Esophagus squamous epithelium (tissue), 5 donors: ENCODE data around the gene PRKG1. TPM values are rescaled to one million over a fixed set of nuclear protein-coding genes. Genes with fewer than 3 reads are reported as not detected.

ENCODE experiments used
- DNase-seq: peaks from one replicate; lab custom pipeline; 2025; lab: John Stamatoyannopoulos, UW
- H3K27ac ChIP-seq, 4 donors: fragments of 200-600 bp; sonication (generic); one replicate each; pipeline ENCODE4 v1.5.1; 2016 to 2019; ENCODE audit warnings: mild to moderate bottlenecking in 1 of 4
- H3K27me3 ChIP-seq, 4 donors: fragments of 200-600 bp; sonication (generic); 1 replicate in 3 of 4; 2 replicates in 1 of 4; pipeline versions ENCODE4 v1.5.1 to v1.6.0; 2017 to 2021; ENCODE audit warnings: antibody characterized with exemption in 1 of 4
- H3K36me3 ChIP-seq, 3 donors: fragments of 200-600 bp; sonication (generic); one replicate each; pipeline ENCODE4 v1.5.1; 2016 to 2019
- H3K4me1 ChIP-seq, 3 donors: fragments of 200-600 bp; sonication (generic); one replicate each; pipeline ENCODE4 v1.5.1; 2017 to 2019
- H3K4me3 ChIP-seq, 4 donors: fragments of 200-600 bp; sonication (generic); 1 replicate in 3 of 4; 2 replicates in 1 of 4; pipeline ENCODE4 v1.5.1; 2016 to 2019; ENCODE audit warnings: mild to moderate bottlenecking in 2 of 4, moderate library complexity in 1 of 4
- H3K9me3 ChIP-seq, 3 donors: fragments of 200-600 bp; sonication (generic); one replicate each; pipeline ENCODE4 v1.5.1; 2016 to 2019
- CTCF ChIP-seq, 6 experiments: fragments of 450-650 bp in 4 of 6; fragments of 200-600 bp in 2 of 6; sonication (generic) in 2 of 6; IDR thresholded peaks; one replicate each; pipeline ENCODE4 v1.5.1; 2016 to 2019; ENCODE audit warnings: antibody characterized with exemption in 6 of 6, mild to moderate bottlenecking in 4 of 6, moderate library complexity in 4 of 6
- POLR2A ChIP-seq, 4 donors: fragments of 450-650 bp; IDR thresholded peaks; one replicate each; pipeline ENCODE4 v1.6.1; 2017; ENCODE audit warnings: antibody characterized with exemption in 4 of 4, mild to moderate bottlenecking in 4 of 4, moderate library complexity in 3 of 4
- WGBS, 2 donors: methylation state at CpG; one replicate each; pipeline ENCODE4 v1.1.5; 2018; 5-methylcytosine and 5-hydroxymethylcytosine counted together
- intact Hi-C: fragments of 100-400 bp; cut with DNase I; formaldehyde crosslinking; loops from one replicate; pipeline ENCODE4 v1.15.0; 2022
- total RNA-seq, 4 donors: library from RNA; depleted of rRNA; stranded (reverse); fragments of >200 nt; gene quantifications; one replicate each; pipeline ENCODE4 v1.1.0, GENCODE V29; 2016
- donor health status: DM: yes; HTN: yes; CAD: no.

PRKG1 gene
- total RNA-seq, 4 donors from 2014 or later = 2.0 to 10.9 (median 3.8) TPM

- Histone ChIP-seq H3K9me3 (no peaks in the 10 kb centered on the region), H3K27ac (no peak overlapping the region), H3K36me3 (no peaks in the 10 kb centered on the region), H3K4me3 (no peak overlapping the region), H3K27me3 (no peaks in the 10 kb centered on the region), H3K4me1 (peaks cover 0 to 7% (median 0%) of the 10 kb centered on the region in 3 donors)
- no peak for DNase-seq
- no peak for TF ChIP-seq CTCF (IDR thresholded peaks at IDR 0.05)
- no peak for TF ChIP-seq POLR2A (IDR thresholded peaks at IDR 0.05)
- intact Hi-C loops = no loop called here
- whole genome bisulfite sequencing, 2 donors = 42 to 65% methylated on average over 1 of the region's 1 CpG
Observed at GRCh38 chr10:51403521-51403920, 329.2 kb downstream of the PRKG1 start.

- H3K27ac ChIP-seq = peak overlapping the region in 3 of 4 donors; percentile 8 to 42 (median 30)
- H3K9me3 ChIP-seq = no peaks in the 10 kb centered on the region
- H3K27me3 ChIP-seq = no peaks in the 10 kb centered on the region
- H3K4me3 ChIP-seq = no peak overlapping the region
- intact Hi-C loops = no loop called here
- H3K36me3 ChIP-seq = no peaks in the 10 kb centered on the region
- peaks cover 0 to 6% (median 0%) of the 10 kb centered on the region in 3 donors for H3K4me1 ChIP-seq
- TF ChIP-seq POLR2A (IDR thresholded peaks at IDR 0.05) (no peak), CTCF (IDR thresholded peaks at IDR 0.05) (no peak)
- no peak for DNase-seq
- WGBS, 2 donors = 52 to 62% methylated on average over 10 of the region's 10 CpGs
Observed at GRCh38 chr10:51405580-51406351, 331.5 kb downstream of the PRKG1 start.

DNA sequence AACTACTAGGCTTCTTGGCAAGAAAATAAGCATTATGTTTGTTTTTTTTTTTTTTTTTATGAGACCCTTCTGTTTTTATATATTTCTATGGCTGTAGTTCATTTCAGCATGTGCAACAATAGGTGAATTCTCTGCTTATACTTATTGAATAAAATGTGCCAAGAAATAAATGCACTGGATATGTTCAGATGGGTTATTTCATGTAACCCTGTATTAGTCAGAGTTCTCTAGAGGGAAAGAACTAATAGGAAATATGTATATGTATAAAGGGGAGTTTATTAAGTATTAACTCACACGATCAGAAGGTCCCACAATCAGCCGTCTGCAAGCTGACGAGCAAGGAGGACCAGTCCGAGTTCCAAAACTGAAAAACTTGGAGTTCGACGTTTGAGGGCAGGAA lies 332.3 kb downstream of the PRKG1 start:
- H3K36me3 ChIP-seq = no peaks in the 10 kb centered on the region
- H3K4me1 ChIP-seq = peaks cover 0 to 6% (median 0%) of the 10 kb centered on the region in 3 donors
- no peak for DNase-seq
- TF ChIP-seq POLR2A (IDR thresholded peaks at IDR 0.05) (no peak), CTCF (IDR thresholded peaks at IDR 0.05) (no peak)
- H3K27ac ChIP-seq = no peak overlapping the region
- intact Hi-C loops = no loop called here
- no peaks in the 10 kb centered on the region for H3K9me3 ChIP-seq
- no peaks in the 10 kb centered on the region for H3K27me3 ChIP-seq
- H3K4me3 ChIP-seq = no peak overlapping the region
- 78 to 95% methylated on average over 6 of the region's 6 CpGs for WGBS, 2 donors

- H3K27me3 ChIP-seq = no peaks in the 10 kb centered on the region
- no peak overlapping the region for H3K4me3 ChIP-seq
- 66 to 78% methylated on average over 4 of the region's 4 CpGs for WGBS, 2 donors
- DNase-seq = no peak
- no peaks in the 10 kb centered on the region for H3K9me3 ChIP-seq
- no peaks in the 10 kb centered on the region for H3K4me1 ChIP-seq
- intact Hi-C loops = no loop called here
- no peaks in the 10 kb centered on the region for H3K36me3 ChIP-seq
- no peak overlapping the region for H3K27ac ChIP-seq
- TF ChIP-seq CTCF (IDR thresholded peaks at IDR 0.05) (no peak), POLR2A (IDR thresholded peaks at IDR 0.05) (no peak)
Observed at GRCh38 chr10:51416494-51416893, 342.2 kb downstream of the PRKG1 start.
